Smooth muscle cell (in vitro differentiated cells): ENCODE results near the gene IGSF11. TPM values are rescaled to one million over a fixed set of nuclear protein-coding genes. Genes with fewer than 3 reads are reported as not detected.
A peak's percentile ranks its signal among the peaks of the same experiment; 100 is the strongest.

ENCODE experiments used
- DNase-seq: peaks from one replicate; lab custom pipeline; 2025; ENCODE audit not compliant: unreplicated experiment; lab: John Stamatoyannopoulos, UW
- H2AFZ ChIP-seq: fragments of 200-600 bp; sonication (generic); 2 replicates; pipeline ENCODE4 v1.6.0; 2016; ENCODE audit warnings: antibody characterized with exemption, low read depth, mild to moderate bottlenecking
- H3F3A ChIP-seq: fragments of 200-600 bp; sonication (generic); 2 replicates; pipeline ENCODE4 v1.6.0; 2017; ENCODE audit warnings: antibody characterized with exemption, low read depth
- H3K27ac ChIP-seq: fragments of 200-600 bp; sonication (generic); 2 replicates; pipeline ENCODE4 v1.5.1; 2016; ENCODE audit warnings: low read depth, mild to moderate bottlenecking
- H3K27me3 ChIP-seq: fragments of 200-600 bp; sonication (generic); 2 replicates; pipeline ENCODE4 v1.6.1; 2016; ENCODE audit warnings: low read depth, mild to moderate bottlenecking
- H3K36me3 ChIP-seq: fragments of 200-600 bp; sonication (generic); 2 replicates; pipeline ENCODE4 v1.5.1; 2016; ENCODE audit warnings: low read depth
- H3K4me1 ChIP-seq: fragments of 200-600 bp; sonication (generic); 2 replicates; pipeline ENCODE4 v1.5.1; 2016; ENCODE audit warnings: low read depth
- H3K4me2 ChIP-seq: fragments of 200-600 bp; sonication (generic); 2 replicates; pipeline ENCODE4 v1.6.0; 2016; ENCODE audit warnings: mild to moderate bottlenecking
- H3K4me3 ChIP-seq: fragments of 200-600 bp; sonication (generic); 2 replicates; pipeline ENCODE4 v1.5.1; 2016; ENCODE audit warnings: mild to moderate bottlenecking
- H3K79me2 ChIP-seq: fragments of 200-600 bp; sonication (generic); 2 replicates; pipeline ENCODE4 v1.6.0; 2016; ENCODE audit warnings: low read depth, mild to moderate bottlenecking
- H3K9ac ChIP-seq: fragments of 200-600 bp; sonication (generic); 2 replicates; pipeline ENCODE4 v1.6.0; 2016; ENCODE audit warnings: low read depth
- H3K9me3 ChIP-seq: fragments of 200-600 bp; sonication (generic); replicated peaks from 2 replicates; pipeline ENCODE4 v1.5.1; 2016; ENCODE audit warnings: low read depth
- H4K20me1 ChIP-seq: fragments of 200-600 bp; sonication (generic); 2 replicates; pipeline ENCODE4 v1.6.0; 2016; ENCODE audit warnings: low read depth
- WGBS: methylation state at CpG from one replicate; pipeline ENCODE4 v1.1.7; 2016; ENCODE audit warnings: low lambda C conversion rate; 5-methylcytosine and 5-hydroxymethylcytosine counted together
- polyA plus RNA-seq: library from polyadenylated mRNA; unstranded; fragments of >200 nt; fragmentation: Nextera tagmentation; extraction: Ambion mirVana; gene quantifications from 2 replicates; pipeline ENCODE4 v1.2.1, GENCODE V29; 2016
- total RNA-seq: library from RNA; depleted of rRNA; stranded (reverse); fragments of >200 nt; gene quantifications from 2 replicates; pipeline ENCODE4 v1.2.3, GENCODE V29; 2014
- TF ChIP-seq, protein P1 (sequence below): fragments of 200-600 bp; sonication (generic); IDR thresholded peaks from 2 replicates; pipeline ENCODE4 v1.5.1; 2017; ENCODE audit warnings: borderline replicate concordance, mild to moderate bottlenecking, antibody characterized with exemption; ENCODE audit not compliant: insufficient read depth, poor library complexity, severe bottlenecking

Gene IGSF11
- total and polyA plus RNA-seq, 2 experiments from 2014 or later: not detected

DNA sequence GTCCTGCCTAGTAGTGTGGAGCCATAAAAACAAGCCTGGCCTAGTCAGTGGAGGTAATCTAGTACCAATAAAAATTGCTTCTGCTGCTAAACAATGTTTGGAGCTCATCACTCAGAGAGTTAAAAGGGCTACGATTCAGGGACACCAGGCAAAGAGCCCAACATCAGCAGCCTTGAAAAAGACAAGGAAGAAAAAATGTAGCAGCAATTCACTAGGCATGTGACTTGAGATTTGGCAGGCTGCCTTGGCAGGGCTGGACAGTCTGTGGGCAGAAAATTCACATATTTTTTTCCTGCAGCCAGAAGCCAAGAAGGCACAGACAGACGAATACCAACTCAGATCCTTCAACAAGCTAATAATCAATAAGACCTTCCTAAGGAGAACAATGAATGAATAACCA lies 47.2 kb downstream of the IGSF11 start:
- Histone ChIP-seq H3K79me2 (no peaks in the 10 kb centered on the region), H3K27me3 (no peaks in the 10 kb centered on the region), H3K27ac (no peak overlapping the region), H4K20me1 (no peaks in the 10 kb centered on the region), H3K4me3 (no peak overlapping the region), H3F3A (peaks cover 2% of the 10 kb centered on the region), H3K9me3 (no peaks in the 10 kb centered on the region), H3K36me3 (no peaks in the 10 kb centered on the region), H2AFZ (no peak overlapping the region), H3K9ac (no peak overlapping the region), H3K4me1 (peaks cover 21% of the 10 kb centered on the region), H3K4me2 (no peak overlapping the region)
- TF ChIP-seq, protein P1, sequence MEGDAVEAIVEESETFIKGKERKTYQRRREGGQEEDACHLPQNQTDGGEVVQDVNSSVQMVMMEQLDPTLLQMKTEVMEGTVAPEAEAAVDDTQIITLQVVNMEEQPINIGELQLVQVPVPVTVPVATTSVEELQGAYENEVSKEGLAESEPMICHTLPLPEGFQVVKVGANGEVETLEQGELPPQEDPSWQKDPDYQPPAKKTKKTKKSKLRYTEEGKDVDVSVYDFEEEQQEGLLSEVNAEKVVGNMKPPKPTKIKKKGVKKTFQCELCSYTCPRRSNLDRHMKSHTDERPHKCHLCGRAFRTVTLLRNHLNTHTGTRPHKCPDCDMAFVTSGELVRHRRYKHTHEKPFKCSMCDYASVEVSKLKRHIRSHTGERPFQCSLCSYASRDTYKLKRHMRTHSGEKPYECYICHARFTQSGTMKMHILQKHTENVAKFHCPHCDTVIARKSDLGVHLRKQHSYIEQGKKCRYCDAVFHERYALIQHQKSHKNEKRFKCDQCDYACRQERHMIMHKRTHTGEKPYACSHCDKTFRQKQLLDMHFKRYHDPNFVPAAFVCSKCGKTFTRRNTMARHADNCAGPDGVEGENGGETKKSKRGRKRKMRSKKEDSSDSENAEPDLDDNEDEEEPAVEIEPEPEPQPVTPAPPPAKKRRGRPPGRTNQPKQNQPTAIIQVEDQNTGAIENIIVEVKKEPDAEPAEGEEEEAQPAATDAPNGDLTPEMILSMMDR: no peak
- WGBS: 40% methylated on average over 2 of the region's 2 CpGs
- DNase-seq: no peak

DNA sequence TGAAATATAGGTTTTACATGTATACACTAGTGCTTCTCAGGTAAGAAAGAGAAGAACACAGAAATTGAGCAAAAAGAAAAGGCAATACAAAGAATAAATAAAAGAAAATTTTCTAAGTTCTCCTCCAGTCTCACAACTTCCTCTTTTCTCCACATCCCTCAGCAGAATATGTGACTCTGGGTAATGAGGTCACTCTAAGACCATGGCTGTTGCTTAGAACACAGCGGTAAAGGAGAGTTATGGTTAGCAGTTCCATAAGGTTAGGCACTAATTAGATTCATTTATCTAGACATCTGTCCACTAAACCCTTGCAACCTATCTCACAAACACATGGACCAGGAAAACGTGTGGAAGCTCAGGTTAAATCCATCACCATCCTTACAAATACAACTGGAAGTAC lies 47.9 kb downstream of the IGSF11 start:
- TF ChIP-seq, protein P1: no peak
- no peaks in the 10 kb centered on the region for H3K9me3 ChIP-seq

DNA sequence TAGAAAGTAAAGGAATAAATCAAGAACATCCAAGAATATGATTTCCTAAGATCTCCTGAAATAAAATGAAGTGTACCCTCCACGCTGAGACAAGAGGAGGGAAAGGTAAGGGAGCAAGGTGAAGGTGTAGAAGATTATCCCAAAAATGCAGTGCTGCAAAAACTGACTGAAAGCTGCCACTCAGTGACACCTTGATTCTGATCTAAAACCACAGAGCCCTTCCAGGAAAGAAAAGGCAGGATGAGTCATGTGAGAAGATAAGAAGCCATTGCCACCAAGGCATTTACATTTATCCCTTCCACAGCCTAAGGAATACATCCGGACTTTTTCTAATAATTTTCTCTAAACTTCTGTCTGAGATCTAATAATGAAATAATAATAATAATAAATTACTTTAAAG lies 49.9 kb downstream of the IGSF11 start:
- 60% methylated on average over 2 of the region's 2 CpGs for WGBS

More for the DNA sequence above, 47.9 kb downstream of the IGSF11 start:
- Histone ChIP-seq H4K20me1 (no peaks in the 10 kb centered on the region), H2AFZ (no peak overlapping the region), H3K27ac (no peak overlapping the region), H3K27me3 (no peaks in the 10 kb centered on the region), H3K4me2 (no peak overlapping the region), H3K4me3 (no peak overlapping the region), H3K79me2 (no peaks in the 10 kb centered on the region), H3K36me3 (no peaks in the 10 kb centered on the region), H3K9ac (no peak overlapping the region), H3F3A (peaks cover 2% of the 10 kb centered on the region), H3K4me1 (peaks cover 18% of the 10 kb centered on the region)
- 94% methylated on average over 2 of the region's 2 CpGs for WGBS
- DNase-seq: no peak

More for the DNA sequence above, 49.9 kb downstream of the IGSF11 start:
- Histone ChIP-seq H2AFZ (no peak overlapping the region), H3K79me2 (no peaks in the 10 kb centered on the region), H3K27ac (no peak overlapping the region), H3K9me3 (no peaks in the 10 kb centered on the region), H3K36me3 (no peaks in the 10 kb centered on the region), H3K4me2 (peak overlapping the region; percentile 15), H3K9ac (no peak overlapping the region), H3K27me3 (no peaks in the 10 kb centered on the region), H3F3A (no peaks in the 10 kb centered on the region), H3K4me1 (peaks cover 7% of the 10 kb centered on the region), H3K4me3 (no peak overlapping the region), H4K20me1 (no peaks in the 10 kb centered on the region)
- TF ChIP-seq, protein P1: no peak
- DNase-seq: no peak
